Naive B cell (primary cell): ENCODE results near the gene TUBGCP6. TPM values are rescaled to one million over a fixed set of nuclear protein-coding genes. Genes with fewer than 3 reads are reported as not detected.

Experiments
- ATAC-seq, 2 donors: fragments of 150-1000 bp; cut with Tn5 transposase; 2 replicates each; pipeline ENCODE4 v1.10.0; 2021; ENCODE audit warnings: low read depth in 2 of 2, mild to moderate bottlenecking in 2 of 2, moderate library complexity in 2 of 2
- DNase-seq: peaks from one replicate; pipeline ENCODE4 v3.0.0; 2022
- H3K27ac Mint-ChIP-seq, 6 donors: one replicate each; pipeline ENCODE4 v1.8.0; 2020 to 2022; ENCODE audit warnings: mild to moderate bottlenecking in 6 of 6, mixed read lengths in 6 of 6, moderate library complexity in 5 of 6, inconsistent platforms in 2 of 6
- H3K27me3 Mint-ChIP-seq, 3 donors: one replicate each; pipeline ENCODE4 v1.8.0; 2021 to 2022; ENCODE audit warnings: mixed read lengths in 3 of 3, mild to moderate bottlenecking in 1 of 3
- H3K36me3 Mint-ChIP-seq, 2 donors: one replicate each; pipeline ENCODE4 v1.8.0; 2020 to 2022; ENCODE audit warnings: mixed read lengths in 2 of 2, inconsistent platforms in 1 of 2, mild to moderate bottlenecking in 1 of 2
- H3K4me1 Mint-ChIP-seq, 3 donors: one replicate each; pipeline ENCODE4 v1.8.0; 2020 to 2022; ENCODE audit warnings: mixed read lengths in 3 of 3, inconsistent platforms in 1 of 3, mild to moderate bottlenecking in 1 of 3, moderate library complexity in 1 of 3
- H3K4me3 Mint-ChIP-seq, 8 donors: one replicate each; pipeline ENCODE4 v1.8.0; 2020 to 2022; ENCODE audit warnings: mild to moderate bottlenecking in 8 of 8, mixed read lengths in 8 of 8, moderate library complexity in 8 of 8, inconsistent platforms in 2 of 8
- H3K9me3 Mint-ChIP-seq, 7 donors: one replicate each; pipeline ENCODE4 v1.8.0; 2020 to 2022; ENCODE audit warnings: mixed read lengths in 7 of 7, mild to moderate bottlenecking in 5 of 7, inconsistent platforms in 2 of 7, moderate library complexity in 1 of 7
- polyA plus RNA-seq, 6 donors: library from polyadenylated mRNA; unstranded; fragments of 300-500 nt; fragmentation: Illumina TruSeq; gene quantifications; one replicate each; pipeline ENCODE4 v1.2.3, GENCODE V29; 2021; ENCODE audit warnings: low read depth in 6 of 6

The TUBGCP6 gene
- polyA plus RNA-seq, 6 donors from 2014 or later: 11.6 to 23.2 (median 14.2) TPM

DNA sequence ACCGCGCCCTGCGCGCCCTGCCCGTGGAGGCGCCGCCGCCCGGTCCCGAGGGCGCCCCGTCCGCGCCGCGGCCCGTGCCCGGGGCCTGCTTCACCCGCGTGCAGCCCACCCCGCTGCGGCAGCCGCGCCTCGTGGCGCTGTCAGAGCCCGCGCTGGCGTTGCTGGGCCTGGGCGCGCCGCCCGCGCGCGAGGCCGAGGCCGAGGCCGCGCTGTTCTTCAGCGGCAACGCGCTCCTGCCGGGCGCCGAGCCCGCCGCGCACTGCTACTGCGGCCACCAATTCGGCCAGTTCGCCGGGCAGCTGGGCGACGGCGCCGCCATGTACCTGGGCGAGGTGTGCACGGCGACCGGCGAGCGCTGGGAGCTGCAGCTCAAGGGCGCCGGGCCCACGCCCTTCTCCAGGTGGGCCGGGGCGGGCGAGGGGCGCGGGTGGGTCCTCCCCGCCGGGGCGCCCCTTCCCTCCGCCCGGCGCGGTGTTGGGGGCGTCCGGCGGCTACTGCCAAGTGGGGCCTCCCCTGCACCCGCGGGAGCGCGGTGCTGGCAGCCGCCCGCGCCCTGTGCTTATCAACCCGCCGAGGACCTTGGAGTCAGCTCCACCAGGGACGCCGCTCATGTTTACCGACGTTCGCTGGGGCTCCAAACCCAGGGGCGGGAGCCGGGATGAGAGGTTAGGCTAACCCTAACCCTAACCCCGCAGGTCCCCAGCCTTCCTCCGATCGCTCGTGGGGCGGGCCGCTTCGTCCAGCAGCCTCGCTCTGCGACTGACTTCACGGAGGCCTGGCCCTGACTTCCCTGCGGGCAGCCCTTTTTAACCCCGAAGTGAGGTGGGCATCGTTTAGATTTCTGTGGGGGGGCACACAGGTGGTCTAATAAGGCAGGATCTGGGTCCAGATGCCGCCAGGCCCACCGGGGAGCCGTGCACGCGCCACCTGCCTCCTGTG lies 43.4 kb downstream of the TUBGCP6 start:
- no peaks in the 10 kb centered on the region for H3K27me3 Mint-ChIP-seq
- ATAC-seq (peak; percentile 15 to 30), DNase-seq (peak; percentile 51)
- H3K4me3 Mint-ChIP-seq: peak overlapping the region; percentile 79 to 93 (median 89)
- H3K36me3 Mint-ChIP-seq: peaks cover 5 to 8% of the 10 kb centered on the region in 2 donors
- peaks cover 12 to 27% (median 26%) of the 10 kb centered on the region in 3 donors for H3K4me1 Mint-ChIP-seq
- peak overlapping the region; percentile 86 to 97 (median 88) for H3K27ac Mint-ChIP-seq
- H3K9me3 Mint-ChIP-seq: no peaks in the 10 kb centered on the region

DNA sequence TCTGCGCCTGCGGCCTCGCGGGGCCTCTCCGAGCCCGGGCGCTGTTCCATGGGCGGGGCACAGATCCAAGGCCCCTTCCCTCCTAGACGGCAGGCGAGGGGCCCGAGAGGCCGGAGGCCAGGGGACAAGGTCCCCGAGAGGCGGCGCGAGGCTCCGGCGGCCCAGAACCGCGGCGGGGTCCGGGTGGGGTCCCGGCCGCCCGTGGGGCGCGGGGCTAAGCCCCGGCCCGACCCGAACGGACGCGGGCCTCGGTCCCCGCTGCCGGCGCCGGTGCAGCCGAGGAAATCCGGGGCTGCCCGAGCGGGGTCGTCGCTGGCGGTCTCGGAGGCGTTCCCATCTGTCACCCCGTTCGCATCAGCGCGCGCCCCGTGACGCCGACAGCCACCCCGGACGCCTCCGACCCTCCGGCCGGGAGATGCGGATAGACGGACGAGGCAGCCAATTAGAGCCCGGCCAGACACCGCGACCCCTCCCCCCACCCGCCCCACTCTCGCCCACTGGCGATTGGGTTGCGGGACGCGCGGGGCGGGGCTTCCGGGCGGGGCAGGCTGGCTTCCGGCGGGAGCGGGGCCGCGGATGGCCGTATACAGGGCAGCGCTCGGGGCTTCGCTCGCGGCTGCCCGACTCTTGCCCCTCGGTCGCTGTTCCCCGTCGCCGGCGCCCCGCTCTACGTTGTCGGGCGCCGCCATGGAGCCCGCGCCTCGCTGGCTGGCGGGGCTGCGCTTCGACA lies 44.2 kb downstream of the TUBGCP6 start, which contains the start of gene SELENOO:
Gene SELENOO (plus strand): TSS at position 551 of the 730 bp plus-strand sequence. CDS start 26 bp downstream, at position 577.
- Mint-ChIP-seq H3K4me1 (peaks cover 12 to 30% (median 28%) of the 10 kb centered on the region in 3 donors), H3K9me3 (no peaks in the 10 kb centered on the region), H3K36me3 (peaks cover 5 to 8% of the 10 kb centered on the region in 2 donors), H3K27ac (peak within 1 kb of the TSS; percentile 33 to 98 (median 89)), H3K27me3 (no peaks in the 10 kb centered on the region), H3K4me3 (peak within 1 kb of the TSS; percentile 79 to 93 (median 89))
- peak; percentile 89 to 90 for ATAC-seq
- peak; percentile 94 for DNase-seq

DNA sequence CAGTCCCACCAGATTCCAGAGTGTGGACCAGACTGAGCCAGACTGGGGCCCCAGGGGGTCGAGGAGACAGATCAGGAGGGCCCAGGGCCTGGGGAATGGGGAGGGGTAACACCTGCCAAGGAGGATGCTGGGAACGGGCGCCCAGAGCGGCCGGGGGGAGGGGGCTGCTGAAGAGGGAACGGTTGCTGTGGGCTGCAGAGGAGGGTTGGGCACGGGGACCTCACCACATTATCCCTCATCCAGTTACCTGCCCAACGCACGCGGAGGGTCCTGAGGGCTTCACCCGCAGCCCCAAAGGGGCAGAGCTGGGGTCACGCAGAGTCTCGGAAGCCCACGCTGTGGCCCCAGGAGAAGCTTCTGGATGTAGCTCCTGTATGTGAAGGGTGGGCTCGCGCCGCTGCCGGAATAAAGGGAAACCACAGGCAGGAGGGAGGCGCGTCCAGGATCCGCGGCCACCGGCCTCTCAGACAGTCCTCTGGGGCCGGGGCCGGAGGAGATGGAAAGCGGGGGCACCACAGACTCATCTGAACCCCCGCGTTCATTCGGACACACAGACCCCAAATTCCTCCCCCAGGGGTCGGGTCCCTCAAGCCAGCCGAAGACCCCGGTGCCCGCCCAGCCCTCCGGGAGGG lies 44.9 kb downstream of the TUBGCP6 start:
- no peak for ATAC-seq
- peak overlapping the region; percentile 55 to 90 (median 76) for H3K4me3 Mint-ChIP-seq
- peak overlapping the region; percentile 33 to 98 (median 89) for H3K27ac Mint-ChIP-seq
- peaks cover 8 to 34% (median 32%) of the 10 kb centered on the region in 3 donors for H3K4me1 Mint-ChIP-seq
- H3K9me3 Mint-ChIP-seq: no peaks in the 10 kb centered on the region
- peaks cover 3 to 4% of the 10 kb centered on the region in 2 donors for H3K36me3 Mint-ChIP-seq
- H3K27me3 Mint-ChIP-seq: no peaks in the 10 kb centered on the region
- no peak for DNase-seq

DNA sequence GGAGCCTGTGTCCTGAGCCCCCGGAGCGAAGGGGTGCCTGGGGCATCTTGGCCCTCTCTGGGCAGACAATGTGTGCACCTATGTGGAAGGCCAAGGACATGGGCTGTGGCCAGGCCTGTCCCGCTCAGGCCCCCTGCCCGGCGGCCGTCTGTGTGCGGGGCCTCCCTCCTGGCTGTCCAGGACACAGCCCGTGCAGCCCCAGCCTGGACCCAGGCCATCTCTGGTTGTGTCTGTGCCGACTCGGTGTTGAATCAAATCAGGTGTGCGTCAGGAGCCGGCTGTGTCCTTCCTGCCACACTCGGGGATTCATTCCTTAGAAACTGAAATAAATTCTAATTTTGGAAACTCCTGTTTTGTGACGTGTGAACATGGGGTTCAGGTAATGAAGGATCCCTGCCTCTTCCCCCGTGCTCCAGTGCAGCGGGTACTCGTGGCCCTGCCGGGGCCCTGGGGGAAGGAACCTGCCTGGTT lies 45.5 kb downstream of the TUBGCP6 start:
- ATAC-seq: no peak
- Mint-ChIP-seq H3K4me1 (peaks cover 5 to 34% (median 32%) of the 10 kb centered on the region in 3 donors), H3K9me3 (no peaks in the 10 kb centered on the region), H3K36me3 (no peaks in the 10 kb centered on the region), H3K27ac (peak overlapping the region; percentile 33 to 98 (median 89)), H3K4me3 (peak overlapping the region; percentile 55 to 90 (median 76)), H3K27me3 (no peaks in the 10 kb centered on the region)
- no peak for DNase-seq

DNA sequence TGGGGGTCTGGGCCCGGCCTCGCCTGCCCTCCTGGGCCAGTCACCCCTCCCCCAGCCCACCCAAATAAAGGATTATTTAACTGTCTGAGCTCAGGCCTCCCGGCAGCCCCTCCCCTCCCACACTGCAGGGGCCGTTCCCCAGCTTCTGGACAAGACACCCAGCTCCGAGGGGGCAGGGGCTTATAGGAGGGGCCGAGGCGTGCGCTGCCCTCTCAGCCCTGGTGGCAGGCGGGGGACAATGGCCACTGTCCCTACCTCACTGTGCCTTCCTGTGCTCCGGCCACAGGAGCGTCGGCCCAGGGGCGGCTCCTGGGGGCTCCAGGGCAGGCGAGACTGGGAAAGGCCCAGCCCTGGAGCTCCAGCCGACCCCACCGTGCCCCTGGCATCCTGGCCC lies 46.2 kb downstream of the TUBGCP6 start:
- ATAC-seq (no peak), DNase-seq (no peak)
- Mint-ChIP-seq H3K9me3 (no peaks in the 10 kb centered on the region), H3K27me3 (no peaks in the 10 kb centered on the region), H3K4me3 (peak overlapping the region in 2 of 8 donors; percentile 74 to 78), H3K36me3 (no peaks in the 10 kb centered on the region), H3K27ac (peak overlapping the region in 2 of 6 donors; percentile 34 to 89), H3K4me1 (peaks cover 5 to 34% (median 32%) of the 10 kb centered on the region in 3 donors)

DNA sequence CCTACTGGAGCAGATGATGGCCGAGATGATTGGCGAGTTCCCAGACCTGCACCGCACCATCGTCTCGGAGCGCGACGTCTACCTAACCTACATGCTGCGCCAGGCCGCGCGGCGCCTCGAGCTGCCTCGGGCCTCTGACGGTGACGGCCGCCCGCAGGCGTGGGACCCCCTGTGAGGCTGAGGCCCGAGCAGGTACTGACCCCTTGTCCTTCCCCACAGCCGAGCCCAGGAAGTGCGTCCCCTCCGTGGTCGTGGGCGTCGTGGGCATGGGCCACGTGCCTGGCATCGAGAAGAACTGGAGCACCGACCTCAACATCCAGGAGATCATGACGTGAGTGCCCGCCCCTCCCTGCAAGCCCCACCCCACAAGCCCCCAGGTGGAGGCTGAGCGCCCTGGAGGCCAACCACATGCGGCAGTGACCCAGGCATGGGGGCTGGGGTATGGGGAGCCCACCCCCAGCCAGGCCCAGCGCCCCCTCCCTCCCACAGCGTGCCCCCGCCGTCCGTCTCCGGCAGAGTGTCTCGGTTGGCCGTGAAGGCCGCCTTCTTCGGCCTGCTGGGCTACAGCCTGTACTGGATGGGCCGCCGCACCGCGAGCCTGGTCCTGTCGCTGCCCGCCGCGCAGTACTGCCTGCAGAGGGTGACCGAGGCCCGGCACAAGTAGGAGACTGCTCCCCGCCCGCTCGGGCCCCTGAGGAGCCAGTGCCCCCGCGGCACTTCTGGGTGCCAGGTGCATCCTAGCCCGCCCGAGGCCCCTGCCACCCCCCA lies 46.8 kb downstream of the TUBGCP6 start:
- ATAC-seq: no peak
- Mint-ChIP-seq H3K9me3 (no peaks in the 10 kb centered on the region), H3K27me3 (no peaks in the 10 kb centered on the region), H3K4me1 (peaks cover 5 to 37% (median 33%) of the 10 kb centered on the region in 3 donors), H3K36me3 (no peaks in the 10 kb centered on the region), H3K27ac (peak overlapping the region in 2 of 6 donors; percentile 67 to 100), H3K4me3 (peak overlapping the region in 3 of 8 donors; percentile 20 to 54 (median 33))
- no peak for DNase-seq

DNA sequence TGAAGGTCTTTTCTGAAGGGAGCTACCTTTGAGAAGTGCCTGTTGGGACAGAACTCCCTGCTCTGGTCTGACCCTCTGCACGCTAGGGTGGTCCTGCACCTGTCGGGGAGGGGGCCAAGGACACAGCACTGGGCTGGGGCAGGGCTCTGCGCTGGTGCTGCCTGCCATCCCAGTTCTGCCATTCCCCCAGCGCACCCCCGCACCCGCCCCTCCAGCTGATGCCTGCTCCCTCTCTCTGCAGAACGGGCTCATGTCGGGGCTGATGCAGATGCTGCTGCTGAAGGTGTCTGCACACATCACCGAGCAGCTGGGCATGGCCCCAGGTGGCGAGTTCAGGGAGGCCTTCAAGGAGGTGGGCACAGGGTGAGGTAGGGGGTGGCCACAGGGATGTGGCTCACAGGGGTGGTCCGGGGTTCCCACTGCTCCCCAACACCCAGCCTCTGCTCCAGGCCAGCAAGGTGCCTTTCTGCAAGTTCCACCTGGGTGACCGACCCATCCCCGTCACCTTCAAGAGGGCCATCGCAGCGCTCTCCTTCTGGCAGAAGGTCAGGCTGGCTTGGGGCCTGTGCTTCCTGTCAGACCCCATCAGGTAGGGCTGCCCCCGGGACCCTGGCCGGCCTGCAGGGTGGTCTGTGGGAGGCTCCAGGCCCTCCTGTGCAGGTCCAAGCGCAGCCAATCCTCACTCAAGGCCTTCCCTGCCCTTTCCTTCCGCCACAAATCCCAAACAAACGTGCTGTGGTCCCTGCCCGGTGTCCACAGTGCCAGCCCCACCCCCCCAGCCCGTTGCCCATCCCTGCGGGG lies 47.6 kb downstream of the TUBGCP6 start:
- H3K4me1 Mint-ChIP-seq: peaks cover 11 to 40% (median 35%) of the 10 kb centered on the region in 3 donors
- peak overlapping the region in 4 of 6 donors; percentile 68 to 100 (median 84) for H3K27ac Mint-ChIP-seq
- H3K4me3 Mint-ChIP-seq: peak overlapping the region in 1 of 8 donors; percentile 38

DNA sequence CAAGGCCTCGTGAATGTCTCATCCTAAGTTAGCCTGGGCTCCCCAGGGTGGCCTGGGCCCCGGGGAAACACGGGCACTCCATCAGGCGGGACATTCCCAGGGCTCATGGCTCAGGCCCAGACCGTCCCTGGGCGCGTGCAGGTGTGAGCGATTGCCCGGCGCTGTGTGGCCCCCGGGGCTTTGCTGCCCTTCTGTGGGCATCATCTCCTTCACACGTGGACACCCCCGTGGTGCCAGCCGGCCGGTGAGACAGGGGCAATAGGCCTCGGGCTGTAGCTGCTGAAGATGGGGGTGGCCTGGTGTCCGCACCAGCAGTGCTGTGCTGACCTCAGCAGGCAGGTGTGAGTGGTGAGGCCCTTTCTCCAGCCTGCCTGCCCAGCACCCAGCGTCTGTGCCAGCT lies 48.6 kb downstream of the TUBGCP6 start:
- Mint-ChIP-seq H3K4me1 (peaks cover 14 to 43% (median 38%) of the 10 kb centered on the region in 3 donors), H3K27ac (peak overlapping the region in 5 of 6 donors; percentile 9 to 100 (median 83)), H3K4me3 (peak overlapping the region in 1 of 8 donors; percentile 53), H3K27me3 (no peaks in the 10 kb centered on the region), H3K9me3 (no peaks in the 10 kb centered on the region), H3K36me3 (no peaks in the 10 kb centered on the region)
- DNase-seq: no peak
- no peak for ATAC-seq

More for the DNA sequence above, 47.6 kb downstream of the TUBGCP6 start:
- no peak for ATAC-seq
- Mint-ChIP-seq H3K27me3 (no peaks in the 10 kb centered on the region), H3K9me3 (no peaks in the 10 kb centered on the region), H3K36me3 (no peaks in the 10 kb centered on the region)
- DNase-seq: no peak

DNA sequence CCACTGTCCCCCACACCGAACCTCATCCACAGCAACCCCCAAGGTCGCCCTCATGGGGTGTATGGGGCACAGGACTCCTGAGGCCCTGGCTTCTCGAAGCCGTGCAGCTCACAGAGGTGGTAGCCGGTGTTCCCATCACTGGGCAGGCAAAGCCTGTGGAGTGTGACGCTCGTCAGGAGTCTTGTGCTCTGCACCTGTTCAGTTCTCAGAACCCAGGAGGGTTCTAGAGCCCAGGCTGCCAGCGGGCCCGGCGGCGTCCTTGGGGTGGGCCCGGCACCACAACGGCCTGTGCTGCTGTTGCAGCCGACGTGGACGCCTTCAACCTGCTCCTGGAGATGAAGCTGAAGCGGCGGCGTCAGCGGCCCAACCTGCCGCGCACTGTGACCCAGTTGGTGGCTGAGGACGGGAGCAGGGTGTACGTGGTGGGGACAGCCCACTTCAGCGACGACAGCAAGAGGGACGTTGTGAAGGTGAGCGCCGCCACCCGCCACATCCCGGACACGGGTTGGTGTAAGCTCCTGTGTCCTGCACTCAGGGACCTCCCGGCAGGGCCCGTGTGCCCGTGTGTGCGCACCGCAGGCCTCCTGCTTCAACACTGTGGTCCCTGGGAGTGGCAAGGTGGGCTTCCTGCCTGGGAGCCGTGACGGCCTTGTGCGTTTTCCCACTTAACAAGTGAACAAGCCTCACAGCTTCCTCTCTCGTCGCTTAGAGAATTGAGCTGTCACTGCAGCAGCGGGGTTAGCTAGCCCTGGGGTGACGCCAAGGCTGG lies 50.6 kb downstream of the TUBGCP6 start:
- peak overlapping the region in 4 of 8 donors; percentile 3 to 63 (median 48) for H3K4me3 Mint-ChIP-seq
- ATAC-seq (no peak), DNase-seq (no peak)
- H3K36me3 Mint-ChIP-seq: no peaks in the 10 kb centered on the region
- peak overlapping the region; percentile 44 to 100 (median 91) for H3K27ac Mint-ChIP-seq
- peaks cover 27 to 56% (median 46%) of the 10 kb centered on the region in 3 donors for H3K4me1 Mint-ChIP-seq
- no peaks in the 10 kb centered on the region for H3K9me3 Mint-ChIP-seq
- H3K27me3 Mint-ChIP-seq: no peaks in the 10 kb centered on the region

DNA sequence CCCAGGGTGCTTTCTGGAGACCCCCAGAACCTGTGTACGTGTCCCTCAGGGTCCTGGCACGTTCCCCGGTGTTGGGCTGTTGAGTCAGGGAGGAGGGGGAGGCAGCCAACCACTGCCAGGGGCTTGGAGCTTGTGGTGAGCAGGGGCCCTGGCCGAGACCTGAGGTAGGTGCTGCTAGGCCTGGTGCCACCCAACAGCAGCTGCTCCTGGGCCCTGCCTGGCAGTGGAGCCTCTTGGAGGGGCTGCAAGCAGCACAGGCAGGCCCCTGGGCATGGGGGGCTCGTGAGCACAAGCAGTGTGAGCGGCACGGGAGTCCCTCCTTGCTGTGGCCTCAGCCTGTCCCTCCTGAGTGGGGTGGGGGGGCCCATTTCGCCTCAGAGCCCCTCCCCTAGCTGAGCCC lies 51.2 kb downstream of the TUBGCP6 start:
- no peaks in the 10 kb centered on the region for H3K9me3 Mint-ChIP-seq
- peak overlapping the region in 5 of 6 donors; percentile 44 to 100 (median 100) for H3K27ac Mint-ChIP-seq
- peaks cover 29 to 60% (median 52%) of the 10 kb centered on the region in 3 donors for H3K4me1 Mint-ChIP-seq
- H3K36me3 Mint-ChIP-seq: no peaks in the 10 kb centered on the region
- DNase-seq (no peak), ATAC-seq (no peak)
- no peaks in the 10 kb centered on the region for H3K27me3 Mint-ChIP-seq
- H3K4me3 Mint-ChIP-seq: peak overlapping the region in 3 of 8 donors; percentile 6 to 77 (median 15)
